ENCODE measurements around the gene CD86. TPM values are rescaled to one million over a fixed set of nuclear protein-coding genes. Genes with fewer than 3 reads are reported as not detected.

The CD86 gene
- total RNA-seq, 4 donors from 2014 or later, result 1.4 to 4.6 (median 2.2) TPM; not detected in 1

- H3K27me3 ChIP-seq, result no peaks in the 10 kb centered on the region
- WGBS, 2 donors (ENCODE audit: low coverage in 1 of 2), result 71% methylated on average over 1 of the region's 1 CpG; no CpG with 5 or more reads in 1 of the 2 donors
- no peaks in the 10 kb centered on the region for H3K9me3 ChIP-seq
- no peak for TF ChIP-seq POLR2A (IDR thresholded peaks at IDR 0.05)
- no peak for TF ChIP-seq CTCF (IDR thresholded peaks at IDR 0.05)
- TF ChIP-seq EP300 (IDR thresholded peaks at IDR 0.05; ENCODE audit: low read depth), result no peak
- no peak for TF ChIP-seq POLR2AphosphoS5 (IDR thresholded peaks at IDR 0.05)
- no peak overlapping the region for H3K4me3 ChIP-seq
- H3K4me1 ChIP-seq, result no peaks in the 10 kb centered on the region
- in situ Hi-C loops (cut with MboI; ENCODE audit: low pct_ligation_motif_present in 1 of 4, low pct_unique_long_range_greater_than_20kb in 1 of 4, low sequenced_read_pairs in 3 of 4), result no loop called here
- DNase-seq, result no peak
- no peak overlapping the region for H3K27ac ChIP-seq
- intact Hi-C loops (cut with DNase I; ENCODE audit: low total_unique reads), result no loop called here
- no peaks in the 10 kb centered on the region for H3K36me3 ChIP-seq
These were observed 3.1 kb downstream of the CD86 start for GRCh38 chr3:122058294-122058693.

GRCh38 chr3:122060040-122060698 is 5.0 kb downstream of the CD86 start:
- TF ChIP-seq EP300 (IDR thresholded peaks at IDR 0.05; ENCODE audit: low read depth) (no peak), POLR2AphosphoS5 (IDR thresholded peaks at IDR 0.05) (no peak), CTCF (IDR thresholded peaks at IDR 0.05) (no peak), POLR2A (IDR thresholded peaks at IDR 0.05) (no peak)
- H3K4me3 ChIP-seq, result no peak overlapping the region
- no peaks in the 10 kb centered on the region for H3K27me3 ChIP-seq
- H3K36me3 ChIP-seq, result no peaks in the 10 kb centered on the region
- H3K27ac ChIP-seq, result no peak overlapping the region
- intact Hi-C loops (cut with DNase I; ENCODE audit: low total_unique reads), result no loop called here
- 84 to 87% methylated on average over 3 to 6 of the region's 6 CpGs for WGBS, 2 donors (ENCODE audit: low coverage in 1 of 2)
- no peaks in the 10 kb centered on the region for H3K9me3 ChIP-seq
- in situ Hi-C loops (cut with MboI; ENCODE audit: low pct_ligation_motif_present in 1 of 4, low pct_unique_long_range_greater_than_20kb in 1 of 4, low sequenced_read_pairs in 3 of 4), result no loop called here
- H3K4me1 ChIP-seq, result no peaks in the 10 kb centered on the region
- no peak for DNase-seq

- in situ Hi-C loops (cut with MboI; ENCODE audit: low pct_ligation_motif_present in 1 of 4, low pct_unique_long_range_greater_than_20kb in 1 of 4, low sequenced_read_pairs in 3 of 4) (no loop called here), intact Hi-C loops (cut with DNase I; ENCODE audit: low total_unique reads) (no loop called here)
- Histone ChIP-seq H3K27me3 (no peaks in the 10 kb centered on the region), H3K27ac (no peak overlapping the region), H3K9me3 (no peaks in the 10 kb centered on the region), H3K36me3 (no peaks in the 10 kb centered on the region), H3K4me1 (no peaks in the 10 kb centered on the region), H3K4me3 (no peak overlapping the region)
- WGBS, 2 donors (ENCODE audit: low coverage in 1 of 2), result 56% methylated on average over 1 of the region's 1 CpG; no CpG with 5 or more reads in 1 of the 2 donors
- DNase-seq, result no peak
- TF ChIP-seq POLR2A (IDR thresholded peaks at IDR 0.05) (no peak), POLR2AphosphoS5 (IDR thresholded peaks at IDR 0.05) (no peak), EP300 (IDR thresholded peaks at IDR 0.05; ENCODE audit: low read depth) (no peak), CTCF (IDR thresholded peaks at IDR 0.05) (no peak)
These were observed 8.7 kb downstream of the CD86 start for GRCh38 chr3:122063908-122064307.

GRCh38 chr3:122064326-122064725 is 9.2 kb downstream of the CD86 start:
- Histone ChIP-seq H3K27me3 (no peaks in the 10 kb centered on the region), H3K4me1 (no peaks in the 10 kb centered on the region), H3K36me3 (no peaks in the 10 kb centered on the region), H3K9me3 (no peaks in the 10 kb centered on the region), H3K27ac (no peak overlapping the region), H3K4me3 (no peak overlapping the region)
- in situ Hi-C loops (cut with MboI; ENCODE audit: low pct_ligation_motif_present in 1 of 4, low pct_unique_long_range_greater_than_20kb in 1 of 4, low sequenced_read_pairs in 3 of 4), result no loop called here
- 80 to 86% methylated on average over 1 to 4 of the region's 4 CpGs for WGBS, 2 donors (ENCODE audit: low coverage in 1 of 2)
- intact Hi-C loops (cut with DNase I; ENCODE audit: low total_unique reads), result no loop called here
- no peak for DNase-seq
- TF ChIP-seq CTCF (IDR thresholded peaks at IDR 0.05) (no peak), POLR2AphosphoS5 (IDR thresholded peaks at IDR 0.05) (no peak), EP300 (IDR thresholded peaks at IDR 0.05; ENCODE audit: low read depth) (no peak), POLR2A (IDR thresholded peaks at IDR 0.05) (no peak)
